ENCODE results near the gene DUSP14. TPM values are rescaled to one million over a fixed set of nuclear protein-coding genes. Genes with fewer than 3 reads are reported as not detected.

DUSP14 gene
- total and polyA plus RNA-seq, 9 of the 15 experiments (the other 6 are each of a cell fraction or from before 2014, with no cell fraction given) = 20.2 to 74.0 (median 31.8) TPM

GRCh38 chr17:37489197-37490001 lies at the start of gene DUSP14 (continued):
- TF ChIP-seq ZBTB43 (CRISPR knock-in tag; IDR thresholded peaks at IDR 0.05) (no peak), PHTF2 (CRISPR knock-in tag; IDR thresholded peaks at IDR 0.05) (no peak), TGIF2 (CRISPR knock-in tag; IDR thresholded peaks at IDR 0.05) (no peak), PTBP1 (IDR thresholded peaks at IDR 0.05; ENCODE audit: low read depth, low read length) (no peak), ZFP36 (IDR thresholded peaks at IDR 0.05; ENCODE audit: low read depth, low read length, partially characterized antibody) (no peak), CCNT2 (IDR thresholded peaks at IDR 0.05; ENCODE audit: borderline replicate concordance, extremely low read depth, insufficient read length, low read depth, low read length) (peak; percentile 44), ZNF644 (tag; IDR thresholded peaks at IDR 0.05; ENCODE audit: low read depth) (no peak), RBM25 (IDR thresholded peaks at IDR 0.05; ENCODE audit: low read depth, low read length, severe bottlenecking) (no peak), TOE1 (IDR thresholded peaks at IDR 0.05; ENCODE audit: borderline replicate concordance) (no peak), TOE1 (CRISPR knock-in tag; IDR thresholded peaks at IDR 0.05; ENCODE audit: borderline replicate concordance, low read depth) (no peak), SP1 (CRISPR knock-in tag; IDR thresholded peaks at IDR 0.05) (no peak), SRSF1 (IDR thresholded peaks at IDR 0.05; ENCODE audit: low read depth, low read length) (no peak), YY1 (IDR thresholded peaks at IDR 0.05; ENCODE audit: borderline replicate concordance in 1 of 3, control insufficient read depth in 1 of 3, extremely low read depth in 1 of 3, insufficient read depth in 3 of 3, insufficient read length in 1 of 3, insufficient replicate concordance in 2 of 3, low read depth in 1 of 3, low read length in 2 of 3) (peak in 1 of 3 experiments; percentile 3), MGA (IDR thresholded peaks at IDR 0.05) (peak; percentile 66)
